Activated CD8-positive, alpha-beta memory T cell treated with anti-CD3 and anti-CD28 coated beads, Interleukin-2, amount 50 U/mL, for 1 hour (primary cell): ENCODE data around the gene TFAM.
"Not testable (repeated sequence)": the region's sequence is repeated elsewhere in the genome, so short reads cannot be mapped to it uniquely, and the experiment has no call there.

Source experiments
- DNase-seq: peaks from one replicate; pipeline ENCODE4 v3.0.0-alpha.2; 2020; ENCODE audit errors: extremely low read depth

The TFAM gene

DNA sequence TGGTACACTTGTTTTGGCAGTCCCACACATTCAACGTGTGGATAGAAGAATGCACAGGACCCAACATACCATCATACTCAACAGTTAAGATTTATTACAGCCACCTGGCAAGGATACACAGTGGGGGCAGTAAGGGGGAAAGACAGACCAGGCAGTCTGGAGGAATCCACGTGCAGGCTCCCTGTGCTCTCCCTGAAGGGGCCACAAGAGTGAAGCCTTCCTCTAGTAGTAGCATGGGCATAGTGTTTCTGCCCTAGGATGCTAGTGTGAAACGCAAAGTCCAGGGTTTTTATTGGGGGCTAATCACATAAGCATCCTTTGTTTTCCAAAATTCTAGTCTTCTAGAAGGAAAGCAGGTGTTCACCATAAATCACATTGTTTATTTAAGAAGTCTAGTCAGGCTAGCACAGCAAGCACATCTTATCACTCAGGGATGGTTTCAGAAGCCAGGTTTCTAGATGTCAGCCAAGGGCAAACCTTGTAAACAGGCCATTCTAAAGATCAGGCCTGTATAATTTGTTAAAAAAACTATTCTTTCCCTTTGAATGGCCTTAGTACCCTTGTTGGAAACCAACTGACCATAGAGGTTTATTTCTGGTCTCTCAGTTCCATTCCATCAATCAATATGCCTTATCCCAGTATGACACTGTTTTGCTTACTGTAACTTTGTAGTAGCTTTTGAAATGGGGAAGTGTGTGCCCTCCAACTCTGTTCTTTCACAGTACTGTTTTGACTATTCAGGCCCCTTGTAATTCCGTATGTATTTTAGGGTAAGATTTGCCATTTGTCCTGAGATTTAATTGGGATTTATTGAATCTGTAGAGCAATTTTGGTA is 12.4 kb upstream of the TFAM start:
- no peak for DNase-seq

DNA sequence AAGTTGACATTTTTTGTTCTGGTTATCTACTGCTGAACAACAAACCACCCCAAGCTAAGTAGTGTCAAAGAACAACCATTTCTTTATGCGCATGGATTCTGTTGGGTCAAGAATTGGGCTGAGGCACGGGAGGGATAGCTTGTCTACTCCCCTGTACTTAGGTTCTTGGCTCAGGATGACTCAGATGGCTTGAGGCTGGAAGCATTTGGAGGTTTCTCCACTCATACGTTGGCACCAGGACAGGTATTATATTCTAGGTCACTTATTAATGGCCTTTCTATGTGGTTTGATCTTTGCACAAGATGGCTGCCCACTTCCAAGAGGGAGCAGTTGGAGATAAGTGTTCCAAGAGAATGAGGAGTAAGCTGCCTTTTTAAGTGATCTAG is 11.8 kb upstream of the TFAM start:
- DNase-seq, result no peak

DNA sequence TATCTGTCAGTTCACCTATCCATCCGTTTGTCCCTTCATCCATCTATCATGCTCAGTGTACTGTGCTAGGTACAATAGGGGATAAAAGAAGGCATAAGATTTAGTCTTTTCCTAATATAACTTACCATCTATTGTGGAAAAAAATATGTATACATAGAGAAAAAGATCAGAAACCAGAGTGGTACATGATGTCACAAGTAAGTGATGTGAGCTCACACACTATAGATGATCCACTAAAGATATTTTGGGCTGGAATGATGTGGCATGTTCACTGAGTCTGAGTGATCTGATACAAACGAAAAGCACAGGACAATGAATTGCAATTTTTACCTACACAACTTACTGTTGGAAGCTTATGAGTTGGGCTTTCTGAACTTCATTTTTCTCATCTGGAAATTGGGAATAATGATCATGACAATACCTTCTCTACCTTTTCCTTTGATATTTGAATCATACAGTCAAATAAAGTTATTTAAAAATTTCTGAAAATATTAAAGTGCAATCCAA is 2.7 kb upstream of the TFAM start:
- no peak for DNase-seq

DNA sequence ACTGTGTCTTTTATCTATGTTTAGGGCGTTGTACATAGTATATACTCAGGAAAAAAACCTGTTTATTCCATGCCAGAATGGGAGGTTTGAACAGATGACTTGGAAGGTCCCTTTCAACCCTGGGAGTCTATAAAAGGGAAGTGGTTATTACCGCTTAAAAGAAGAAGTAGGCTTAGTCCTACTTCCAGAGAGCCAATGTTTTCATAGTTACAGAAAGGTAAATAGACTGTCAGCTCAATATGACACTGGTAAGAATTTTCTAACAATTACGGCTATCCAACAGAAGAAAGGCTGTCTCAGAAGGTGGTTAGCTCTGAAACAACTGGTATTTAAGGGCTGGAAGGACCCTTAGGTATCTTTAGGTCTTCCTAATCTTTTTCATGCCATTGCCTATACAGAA is 1.1 kb upstream of the TFAM start:
- DNase-seq, result no peak

DNA sequence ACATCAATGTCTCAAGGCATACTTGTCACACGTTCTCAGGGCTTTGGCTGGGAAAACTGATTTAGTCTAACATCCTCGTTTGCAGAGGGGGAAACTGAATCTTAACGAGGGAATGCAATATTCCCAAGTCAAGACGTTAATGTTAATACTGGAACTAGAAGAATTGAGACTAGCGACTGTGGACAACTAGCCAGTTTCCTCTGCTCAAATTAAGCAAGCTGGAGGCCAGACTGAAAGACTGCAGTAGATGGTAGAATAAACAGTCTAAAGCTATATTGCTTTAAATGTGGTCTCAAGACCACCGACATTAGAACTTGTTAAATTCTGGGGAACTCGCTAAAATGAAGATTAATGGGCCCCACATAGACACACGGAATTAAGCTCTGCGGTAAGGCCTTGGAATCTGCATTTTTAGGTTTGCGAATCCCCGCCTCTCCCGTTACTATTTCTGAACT is 639 bp upstream of the TFAM start:
- no peak for DNase-seq

GRCh38 chr10:58385784-58386112 is 538 bp downstream of the TFAM start:
- DNase-seq, result no peak

DNA sequence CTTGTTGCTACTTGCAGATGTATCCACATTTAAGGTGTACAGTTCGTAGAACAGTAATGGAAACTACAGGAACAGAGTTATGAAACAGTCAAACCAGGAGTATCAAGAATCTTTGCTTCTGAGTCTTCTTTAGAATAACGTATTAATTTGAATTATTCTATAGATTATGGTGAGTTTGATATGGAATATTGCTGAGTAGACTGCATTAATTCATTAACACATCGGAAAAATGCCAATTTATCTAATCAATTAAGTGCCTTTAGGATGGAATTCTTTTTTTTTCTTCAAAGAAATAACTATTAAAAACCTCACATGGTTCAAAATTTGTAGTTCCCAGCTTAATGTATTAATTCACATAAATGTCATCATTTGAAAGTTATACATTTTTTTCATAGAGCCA is 3.8 kb downstream of the TFAM start:
- DNase-seq, result no peak

GRCh38 chr10:58393317-58393716 is 8.1 kb downstream of the TFAM start:
- DNase-seq, result no peak

DNA sequence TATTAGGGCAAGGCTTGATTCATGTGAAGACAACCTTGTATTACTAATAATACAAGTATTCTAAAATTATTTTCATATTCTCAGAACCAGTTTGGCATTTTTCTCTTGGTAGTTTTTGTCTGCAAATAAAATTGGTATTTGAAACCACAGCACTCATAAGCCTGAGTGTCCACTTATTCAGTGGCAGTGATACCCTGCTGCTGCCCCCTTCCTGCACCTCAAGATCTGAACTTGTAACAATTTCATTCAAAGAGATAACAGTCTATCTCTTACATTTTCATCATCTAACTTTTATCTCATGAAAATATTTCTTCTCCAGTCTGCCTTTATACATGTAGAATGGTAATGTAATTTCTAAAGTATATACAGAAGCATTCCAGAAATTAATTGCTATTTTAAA is 9.3 kb downstream of the TFAM start:
- DNase-seq, result no peak

DNA sequence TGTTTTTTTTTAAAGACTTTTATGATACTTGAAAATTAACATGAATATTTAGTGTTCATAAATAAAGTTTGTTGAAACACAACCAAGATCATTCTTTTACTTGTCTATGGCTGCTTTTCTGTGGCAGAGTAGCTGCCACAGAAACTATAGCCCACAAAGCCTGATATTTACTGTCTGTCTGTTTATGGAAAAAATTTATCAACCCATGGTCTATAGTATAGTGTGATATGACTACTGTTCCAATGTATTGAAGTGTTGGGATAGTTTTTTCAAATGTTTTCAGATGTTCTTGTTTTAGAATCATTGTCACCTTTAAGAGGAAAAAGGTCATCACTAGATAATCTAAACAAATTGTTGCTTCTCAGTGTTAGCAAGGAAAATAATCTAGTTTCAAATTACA is 10.8 kb downstream of the TFAM start:
- DNase-seq, result no peak

GRCh38 chr10:58397830-58398229 is 12.6 kb downstream of the TFAM start:
- no peak for DNase-seq

DNA sequence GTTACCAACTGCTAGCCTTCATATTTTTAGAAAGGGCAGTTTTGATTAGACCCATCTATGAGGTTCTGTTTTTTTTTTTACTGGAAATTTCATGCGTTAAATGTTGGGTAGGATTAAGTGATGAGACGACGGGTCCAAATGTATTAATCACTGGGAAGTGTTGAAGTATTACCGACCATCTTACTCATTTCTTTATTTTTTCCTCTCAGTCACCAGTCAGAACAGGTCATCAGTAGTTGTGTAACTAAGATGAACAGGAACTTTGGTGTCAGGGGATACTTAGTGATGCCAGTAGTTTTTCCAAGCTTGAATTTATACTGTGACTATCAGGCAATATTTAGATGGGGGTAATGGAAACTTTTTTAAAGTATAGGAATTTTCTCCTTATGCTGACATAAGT is 14.2 kb downstream of the TFAM start:
- DNase-seq, result no peak

- no peak for DNase-seq
Measured at GRCh38 chr10:58400609-58401008, 15.4 kb downstream of the TFAM start.

- no peak for DNase-seq
Measured at GRCh38 chr10:58404001-58404400, 18.8 kb downstream of the TFAM start.

- DNase-seq, result no peak
Measured at GRCh38 chr10:58409956-58410610, 24.9 kb downstream of the TFAM start.

- no peak for DNase-seq
Measured at GRCh38 chr10:58412502-58412961, 27.3 kb downstream of the TFAM start.

DNA sequence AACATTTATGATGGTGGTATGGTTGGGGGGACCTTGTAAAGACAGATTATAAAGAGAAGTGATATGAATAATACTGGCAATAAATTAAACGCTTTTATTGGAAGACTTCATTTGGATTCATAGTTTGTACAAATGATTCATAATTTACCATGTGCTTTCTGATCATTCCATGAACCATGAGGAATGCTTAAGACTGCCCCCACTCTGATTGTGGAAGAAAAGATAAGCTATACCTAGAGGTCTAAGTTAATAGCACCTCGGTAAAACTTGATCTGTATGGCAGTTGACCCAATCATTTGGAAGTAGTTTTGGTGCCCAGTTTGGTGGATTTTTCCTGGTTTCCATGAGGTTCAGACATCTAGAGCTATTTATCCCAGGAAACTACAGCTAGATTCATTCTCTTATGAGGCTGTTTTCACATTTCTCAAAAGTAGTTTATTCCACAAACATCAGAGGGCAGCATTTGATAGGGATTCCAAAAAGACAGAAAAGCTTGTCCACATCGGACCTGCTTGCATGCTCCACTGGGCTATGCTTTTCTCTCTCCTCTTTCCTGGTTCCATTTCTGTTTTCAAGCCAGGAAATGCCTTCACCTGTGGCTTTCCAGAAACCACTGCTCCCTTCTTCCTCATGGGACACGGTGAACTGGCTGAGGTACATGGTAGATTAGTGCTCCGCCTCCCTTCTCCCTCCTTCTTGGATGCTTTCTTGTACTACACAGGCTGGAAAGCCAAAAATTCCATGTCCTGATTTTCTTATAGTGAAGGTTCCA is 29.2 kb downstream of the TFAM start:
- no peak for DNase-seq

GRCh38 chr10:58415757-58416156 is 30.5 kb downstream of the TFAM start:
- no peak for DNase-seq

- not testable (repeated sequence) for DNase-seq
Measured at GRCh38 chr10:58417902-58418301, 32.7 kb downstream of the TFAM start.

DNA sequence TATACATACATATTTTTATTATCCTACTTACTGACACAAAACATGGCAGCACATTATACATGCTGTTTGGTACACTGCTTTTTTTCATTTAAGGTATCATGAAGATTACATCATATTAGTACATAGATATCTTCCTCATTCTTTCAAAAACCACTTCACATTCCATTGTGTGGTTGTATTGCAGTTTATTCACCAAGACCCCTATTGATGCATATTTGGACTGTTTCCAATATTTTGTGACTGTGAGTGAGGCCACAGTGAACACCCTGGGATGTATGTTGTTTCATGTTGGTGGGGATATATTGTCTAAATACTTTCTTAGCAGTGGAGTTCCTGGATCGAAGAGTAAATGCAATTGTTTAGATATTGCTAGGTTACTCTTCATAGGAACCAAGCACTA is 39.0 kb downstream of the TFAM start:
- no peak for DNase-seq

- DNase-seq, result not testable (repeated sequence)
Measured at GRCh38 chr10:58428436-58428835, 43.2 kb downstream of the TFAM start.

DNA sequence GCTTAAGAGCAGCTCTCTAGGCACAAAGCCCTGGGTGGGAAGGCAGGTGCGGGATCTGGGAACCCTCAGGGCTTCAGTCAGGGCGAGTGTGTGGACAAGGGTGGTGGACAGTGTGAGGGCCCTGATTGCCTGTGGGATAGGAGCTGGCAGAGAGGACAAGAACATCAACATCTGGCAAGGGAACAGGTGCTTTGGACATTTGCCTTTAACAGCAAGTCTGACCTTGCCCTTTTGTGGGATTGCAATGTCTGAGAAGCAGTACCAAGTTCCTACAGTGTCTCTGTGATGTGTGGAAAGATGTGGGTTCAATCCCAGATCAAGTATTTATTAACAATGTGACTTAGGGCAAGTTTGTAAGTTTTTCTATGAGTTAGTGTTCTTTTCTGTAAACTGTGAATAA is 46.7 kb downstream of the TFAM start:
- no peak for DNase-seq

GRCh38 chr10:58433066-58433465 is 47.9 kb downstream of the TFAM start:
- no peak for DNase-seq
